ENCODE measurements around the gene SMAD3.
"Not testable (repeated sequence)": the region's sequence is repeated elsewhere in the genome, so short reads cannot be mapped to it uniquely, and the experiment has no call there.

GRCh38 chr15:67153044-67153443 lies 87.6 kb downstream of the SMAD3 start:
- TF ChIP-seq, protein P1, sequence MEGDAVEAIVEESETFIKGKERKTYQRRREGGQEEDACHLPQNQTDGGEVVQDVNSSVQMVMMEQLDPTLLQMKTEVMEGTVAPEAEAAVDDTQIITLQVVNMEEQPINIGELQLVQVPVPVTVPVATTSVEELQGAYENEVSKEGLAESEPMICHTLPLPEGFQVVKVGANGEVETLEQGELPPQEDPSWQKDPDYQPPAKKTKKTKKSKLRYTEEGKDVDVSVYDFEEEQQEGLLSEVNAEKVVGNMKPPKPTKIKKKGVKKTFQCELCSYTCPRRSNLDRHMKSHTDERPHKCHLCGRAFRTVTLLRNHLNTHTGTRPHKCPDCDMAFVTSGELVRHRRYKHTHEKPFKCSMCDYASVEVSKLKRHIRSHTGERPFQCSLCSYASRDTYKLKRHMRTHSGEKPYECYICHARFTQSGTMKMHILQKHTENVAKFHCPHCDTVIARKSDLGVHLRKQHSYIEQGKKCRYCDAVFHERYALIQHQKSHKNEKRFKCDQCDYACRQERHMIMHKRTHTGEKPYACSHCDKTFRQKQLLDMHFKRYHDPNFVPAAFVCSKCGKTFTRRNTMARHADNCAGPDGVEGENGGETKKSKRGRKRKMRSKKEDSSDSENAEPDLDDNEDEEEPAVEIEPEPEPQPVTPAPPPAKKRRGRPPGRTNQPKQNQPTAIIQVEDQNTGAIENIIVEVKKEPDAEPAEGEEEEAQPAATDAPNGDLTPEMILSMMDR (IDR thresholded peaks at IDR 0.05; ENCODE audit: low read depth, low read length, missing input control), result not testable (repeated sequence)
- TF ChIP-seq FOXA1 (IDR thresholded peaks at IDR 0.05); RAD21 (IDR thresholded peaks at IDR 0.05); MAX (IDR thresholded peaks at IDR 0.05); SP1 (IDR thresholded peaks at IDR 0.05); EGR1 (IDR thresholded peaks at IDR 0.05; ENCODE audit: low read depth in 2 of 2); JUND (IDR thresholded peaks at IDR 0.05); RXRA (IDR thresholded peaks at IDR 0.05); TAF1 (conservative IDR thresholded peaks at IDR 0.05); ATF3 (IDR thresholded peaks at IDR 0.05): not testable (repeated sequence)
- TF ChIP-seq, protein P2, sequence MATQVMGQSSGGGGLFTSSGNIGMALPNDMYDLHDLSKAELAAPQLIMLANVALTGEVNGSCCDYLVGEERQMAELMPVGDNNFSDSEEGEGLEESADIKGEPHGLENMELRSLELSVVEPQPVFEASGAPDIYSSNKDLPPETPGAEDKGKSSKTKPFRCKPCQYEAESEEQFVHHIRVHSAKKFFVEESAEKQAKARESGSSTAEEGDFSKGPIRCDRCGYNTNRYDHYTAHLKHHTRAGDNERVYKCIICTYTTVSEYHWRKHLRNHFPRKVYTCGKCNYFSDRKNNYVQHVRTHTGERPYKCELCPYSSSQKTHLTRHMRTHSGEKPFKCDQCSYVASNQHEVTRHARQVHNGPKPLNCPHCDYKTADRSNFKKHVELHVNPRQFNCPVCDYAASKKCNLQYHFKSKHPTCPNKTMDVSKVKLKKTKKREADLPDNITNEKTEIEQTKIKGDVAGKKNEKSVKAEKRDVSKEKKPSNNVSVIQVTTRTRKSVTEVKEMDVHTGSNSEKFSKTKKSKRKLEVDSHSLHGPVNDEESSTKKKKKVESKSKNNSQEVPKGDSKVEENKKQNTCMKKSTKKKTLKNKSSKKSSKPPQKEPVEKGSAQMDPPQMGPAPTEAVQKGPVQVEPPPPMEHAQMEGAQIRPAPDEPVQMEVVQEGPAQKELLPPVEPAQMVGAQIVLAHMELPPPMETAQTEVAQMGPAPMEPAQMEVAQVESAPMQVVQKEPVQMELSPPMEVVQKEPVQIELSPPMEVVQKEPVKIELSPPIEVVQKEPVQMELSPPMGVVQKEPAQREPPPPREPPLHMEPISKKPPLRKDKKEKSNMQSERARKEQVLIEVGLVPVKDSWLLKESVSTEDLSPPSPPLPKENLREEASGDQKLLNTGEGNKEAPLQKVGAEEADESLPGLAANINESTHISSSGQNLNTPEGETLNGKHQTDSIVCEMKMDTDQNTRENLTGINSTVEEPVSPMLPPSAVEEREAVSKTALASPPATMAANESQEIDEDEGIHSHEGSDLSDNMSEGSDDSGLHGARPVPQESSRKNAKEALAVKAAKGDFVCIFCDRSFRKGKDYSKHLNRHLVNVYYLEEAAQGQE (IDR thresholded peaks at IDR 0.05), result not testable (repeated sequence)

Measured in liver (tissue), 3 donors.